Activated CD4-positive, alpha-beta T cell treated with anti-CD3 and anti-CD28 coated beads, Interleukin-2, amount 50 U/mL, for 24 hours (primary cell): ENCODE results near the gene FLNC.

Source experiments
- DNase-seq, 2 donors: peaks; one replicate each; pipeline ENCODE4 v3.0.0-alpha.2; 2020; ENCODE audit warnings: low read depth in 1 of 2, low spot score in 1 of 2

The FLNC gene

DNA sequence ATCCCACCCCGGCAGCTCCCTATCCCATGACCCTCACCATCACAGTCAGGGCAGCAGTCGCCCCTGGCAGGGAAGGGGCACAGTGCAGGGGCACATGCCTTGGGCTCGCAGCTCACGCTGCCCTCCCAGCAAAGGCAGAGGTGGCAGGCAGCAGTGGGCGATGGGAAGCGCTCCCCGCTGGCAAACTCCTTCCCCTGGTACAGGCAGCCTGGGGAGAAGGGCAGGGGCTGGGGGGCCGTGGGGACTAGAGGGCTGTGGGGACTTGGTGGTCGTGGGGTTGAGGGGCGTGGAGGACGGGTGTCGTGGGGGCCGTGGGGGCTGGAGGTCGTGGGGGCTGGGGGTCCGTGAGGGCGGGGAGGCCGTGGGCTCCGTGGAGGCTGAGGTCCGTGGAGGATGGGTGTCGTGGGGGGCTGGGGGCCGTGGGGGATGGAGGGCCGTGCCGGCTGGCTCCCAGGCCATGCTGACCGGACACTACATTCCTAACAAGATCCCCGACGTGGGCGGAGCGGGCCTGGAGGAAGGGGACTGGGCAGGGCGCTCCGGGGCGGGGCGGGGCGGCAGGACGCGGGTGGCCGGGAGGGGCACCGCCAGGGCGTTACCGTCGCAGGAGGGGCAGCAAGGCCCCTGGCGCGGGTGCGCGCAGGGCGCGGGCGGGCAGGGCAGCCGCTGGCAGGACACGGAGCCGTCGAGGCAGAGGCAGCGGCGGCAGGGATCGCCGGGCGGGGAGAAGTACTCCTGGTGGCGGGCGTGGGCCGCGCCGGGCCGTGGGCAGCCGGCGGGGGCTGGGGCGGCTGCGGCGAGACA is 60.3 kb downstream of the FLNC start:
- no peak for DNase-seq

DNA sequence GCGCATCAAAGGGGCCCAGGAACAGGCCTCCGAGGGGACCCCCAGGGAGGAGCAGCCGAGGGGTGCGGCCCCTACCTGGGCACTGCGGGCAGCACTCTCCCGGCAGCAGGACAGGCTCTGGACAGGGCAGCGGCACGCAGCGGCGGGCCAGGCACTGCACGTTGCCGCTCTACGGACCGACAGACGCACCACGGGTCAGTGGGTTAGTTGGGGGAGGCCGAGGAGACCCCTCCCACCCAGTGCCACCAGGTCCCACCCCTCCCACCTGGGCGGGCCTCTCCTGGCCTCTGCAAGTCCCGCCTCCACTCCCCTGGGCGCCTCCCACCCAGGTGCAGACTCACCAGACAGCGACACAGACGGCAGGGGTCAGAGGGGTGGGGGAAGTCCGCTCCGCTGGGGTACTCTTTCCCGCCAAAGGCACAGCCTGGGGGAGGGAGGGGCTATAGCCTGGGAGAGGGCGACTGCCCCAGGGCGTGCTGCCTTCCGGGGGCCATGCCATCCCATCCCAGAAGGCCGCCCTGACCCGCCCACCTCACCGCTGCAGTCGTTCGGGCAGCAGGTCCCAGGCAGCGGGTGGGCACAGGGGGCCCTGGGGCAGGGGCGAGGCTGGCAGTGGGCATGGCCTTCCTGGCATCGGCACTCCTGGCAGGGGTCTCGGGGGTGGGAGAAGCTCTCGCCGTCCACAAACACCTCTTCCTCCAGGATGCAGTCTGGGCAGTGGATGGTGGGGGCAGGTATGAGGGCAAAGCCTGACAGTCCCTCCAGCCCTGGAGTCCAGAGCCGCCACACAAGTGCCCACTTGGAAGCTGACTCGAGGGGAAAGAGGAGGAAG is 61.1 kb downstream of the FLNC start:
- no peak for DNase-seq

DNA sequence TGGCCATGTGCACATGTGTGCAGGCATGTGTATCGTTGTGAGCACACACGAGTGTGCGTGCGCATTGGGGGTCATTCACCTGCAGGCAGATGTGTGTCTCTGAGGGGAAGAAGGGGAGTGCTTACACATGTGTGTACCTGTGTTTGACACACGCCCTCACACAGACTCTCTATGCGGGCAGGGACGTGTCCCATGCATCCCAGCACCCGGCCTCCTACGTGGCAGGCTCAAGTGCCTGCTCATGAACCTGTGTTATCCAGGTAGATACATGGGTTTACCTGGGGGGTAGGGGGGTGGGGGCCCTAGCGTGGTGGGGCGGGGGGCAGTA is 61.7 kb downstream of the FLNC start:
- no peak for DNase-seq

DNA sequence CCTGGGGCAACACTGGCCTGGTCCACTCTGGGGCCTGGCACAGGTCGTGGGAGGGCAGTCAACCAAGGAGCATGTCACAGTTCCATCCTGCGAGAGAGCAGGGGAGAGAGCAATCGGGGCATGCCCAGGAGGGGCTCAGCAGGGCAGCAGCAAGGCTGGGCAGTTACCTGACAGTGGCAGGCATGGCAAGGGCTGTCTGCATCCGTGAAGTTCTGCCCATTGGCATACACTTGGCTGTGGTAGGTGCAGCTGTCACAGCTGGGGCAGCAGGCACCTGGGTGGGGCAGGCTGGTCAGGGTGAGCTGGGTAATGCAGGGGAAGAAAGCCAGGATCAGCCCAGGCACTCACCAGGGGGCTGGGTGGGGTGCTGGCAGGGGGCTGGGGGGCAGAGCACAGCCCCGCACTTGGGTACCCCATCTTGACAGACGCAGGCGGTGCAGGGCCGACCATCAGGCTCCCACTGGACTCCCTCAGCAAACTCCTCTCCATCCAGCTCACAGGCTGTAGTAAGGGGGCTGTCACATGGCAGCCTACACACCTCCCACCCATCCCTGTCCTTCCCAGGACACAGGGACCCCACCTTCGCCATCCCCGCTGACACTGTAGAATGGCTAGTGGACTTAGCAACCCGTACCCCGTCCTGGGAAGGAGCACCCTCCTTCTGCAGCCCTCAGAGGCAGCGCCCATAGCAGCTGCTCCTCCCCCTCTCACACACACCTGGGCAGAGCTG is 62.5 kb downstream of the FLNC start:
- DNase-seq, result no peak

DNA sequence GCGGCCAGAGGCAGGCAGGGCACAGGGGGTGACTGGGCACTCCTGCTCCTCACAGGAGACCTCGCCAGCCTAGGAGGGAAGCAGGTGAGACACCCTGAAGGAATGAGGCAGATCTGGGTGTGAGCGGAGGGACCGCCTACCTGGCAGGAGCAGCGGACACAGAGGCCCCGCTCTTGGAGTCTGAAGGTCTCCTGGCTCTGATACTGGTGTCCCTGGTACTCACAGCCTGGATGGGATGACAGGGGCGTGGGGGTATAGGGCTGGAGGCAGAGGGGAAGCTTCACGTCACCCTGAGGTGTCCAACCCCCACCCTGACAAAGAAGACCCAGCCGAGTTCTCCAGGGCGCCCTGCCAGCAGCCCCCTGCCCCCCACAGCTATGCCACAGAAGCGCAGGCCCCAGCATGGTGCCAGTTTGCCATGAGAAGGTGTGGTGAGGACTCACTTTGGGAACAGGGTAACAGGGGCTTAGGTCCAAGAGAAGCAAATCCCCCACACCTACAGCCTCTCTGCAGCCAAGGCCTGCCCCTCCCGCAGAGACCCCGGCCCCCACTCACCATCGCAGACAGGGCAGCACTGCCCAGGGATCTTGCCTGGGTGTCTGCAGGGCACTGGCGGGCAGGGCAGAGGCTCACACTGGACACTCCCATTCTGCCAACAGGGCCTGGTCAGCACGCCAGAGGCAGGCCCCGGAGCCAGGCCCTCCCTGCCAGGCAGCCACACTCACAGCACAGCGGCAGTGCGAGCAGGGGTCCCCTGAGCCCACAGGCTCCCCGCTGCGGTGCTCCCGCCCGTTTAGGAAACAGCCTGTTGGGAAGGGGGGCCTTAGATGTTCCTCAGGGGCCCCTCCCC is 63.3 kb downstream of the FLNC start:
- no peak for DNase-seq

DNA sequence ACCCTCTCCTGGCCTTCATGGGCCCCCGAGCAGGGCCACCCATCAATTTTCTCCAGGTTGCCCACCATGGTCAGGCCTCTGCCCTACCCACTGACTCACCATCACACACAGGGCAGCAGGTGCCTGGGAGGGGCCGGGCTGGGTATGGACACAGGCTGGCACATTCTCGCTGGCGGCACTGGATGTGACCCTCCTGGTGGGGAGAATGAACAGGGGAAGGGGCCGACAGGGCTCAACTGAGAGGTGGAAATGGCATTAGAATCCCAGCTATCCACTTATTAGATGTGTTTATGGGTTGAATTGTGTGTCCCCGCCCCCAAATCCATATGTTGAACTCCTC is 63.9 kb downstream of the FLNC start:
- no peak for DNase-seq

DNA sequence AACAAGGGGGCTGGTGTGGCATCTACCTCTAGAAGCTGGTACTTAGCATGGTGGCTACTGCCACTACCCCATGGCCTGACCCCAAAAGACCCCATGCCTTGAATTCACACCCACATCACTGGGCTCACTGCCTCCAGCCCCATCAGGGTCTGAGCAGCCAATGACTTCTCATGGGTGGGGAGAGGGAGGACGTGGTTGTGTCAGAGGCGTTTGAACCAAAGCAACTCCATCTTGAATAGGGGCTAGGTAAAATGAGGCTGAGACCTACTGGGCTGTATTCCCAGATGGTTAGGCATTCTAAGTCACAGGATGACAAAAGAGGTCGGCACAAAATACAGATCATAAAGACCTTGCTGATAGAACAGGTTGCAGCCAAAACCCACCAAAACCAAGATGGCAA is 65.1 kb downstream of the FLNC start:
- no peak for DNase-seq

DNA sequence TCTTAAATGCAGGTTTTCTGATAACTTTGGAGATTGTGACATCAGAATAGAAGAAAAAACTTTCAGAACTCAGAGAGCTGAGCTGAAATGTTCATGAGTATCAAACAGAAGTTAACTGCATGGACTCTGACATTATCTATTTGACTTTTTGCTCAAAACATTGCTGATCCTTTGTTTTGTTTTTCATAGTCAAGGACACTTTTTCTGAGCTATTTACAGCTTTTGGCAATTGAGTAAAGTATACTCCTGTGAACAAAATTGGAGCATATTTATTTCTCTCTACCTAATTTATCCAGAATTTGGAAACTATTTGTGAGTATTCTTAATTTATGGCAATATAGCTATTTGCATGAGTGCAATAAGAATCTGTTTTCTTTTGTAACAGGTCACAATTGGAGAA is 69.2 kb downstream of the FLNC start:
- no peak for DNase-seq

DNA sequence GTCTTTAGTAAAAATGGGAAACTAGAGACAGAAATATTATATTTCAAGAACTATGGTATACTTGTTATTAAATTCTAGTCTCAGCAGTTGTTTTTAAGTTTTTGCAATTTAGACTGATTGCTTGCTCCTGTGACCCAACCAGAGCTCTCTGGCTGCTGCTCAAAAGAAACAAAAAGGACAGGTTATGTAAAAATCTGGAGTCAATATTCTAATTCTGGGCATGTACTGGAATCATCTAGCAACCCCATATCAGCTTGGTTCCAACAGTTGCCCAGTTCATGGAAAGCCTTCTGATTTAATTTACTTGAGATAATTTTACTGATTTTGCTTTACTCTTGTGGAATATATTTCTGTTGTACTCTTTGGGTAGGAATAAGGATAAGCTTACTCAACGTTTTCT is 70.0 kb downstream of the FLNC start:
- DNase-seq, result no peak

DNA sequence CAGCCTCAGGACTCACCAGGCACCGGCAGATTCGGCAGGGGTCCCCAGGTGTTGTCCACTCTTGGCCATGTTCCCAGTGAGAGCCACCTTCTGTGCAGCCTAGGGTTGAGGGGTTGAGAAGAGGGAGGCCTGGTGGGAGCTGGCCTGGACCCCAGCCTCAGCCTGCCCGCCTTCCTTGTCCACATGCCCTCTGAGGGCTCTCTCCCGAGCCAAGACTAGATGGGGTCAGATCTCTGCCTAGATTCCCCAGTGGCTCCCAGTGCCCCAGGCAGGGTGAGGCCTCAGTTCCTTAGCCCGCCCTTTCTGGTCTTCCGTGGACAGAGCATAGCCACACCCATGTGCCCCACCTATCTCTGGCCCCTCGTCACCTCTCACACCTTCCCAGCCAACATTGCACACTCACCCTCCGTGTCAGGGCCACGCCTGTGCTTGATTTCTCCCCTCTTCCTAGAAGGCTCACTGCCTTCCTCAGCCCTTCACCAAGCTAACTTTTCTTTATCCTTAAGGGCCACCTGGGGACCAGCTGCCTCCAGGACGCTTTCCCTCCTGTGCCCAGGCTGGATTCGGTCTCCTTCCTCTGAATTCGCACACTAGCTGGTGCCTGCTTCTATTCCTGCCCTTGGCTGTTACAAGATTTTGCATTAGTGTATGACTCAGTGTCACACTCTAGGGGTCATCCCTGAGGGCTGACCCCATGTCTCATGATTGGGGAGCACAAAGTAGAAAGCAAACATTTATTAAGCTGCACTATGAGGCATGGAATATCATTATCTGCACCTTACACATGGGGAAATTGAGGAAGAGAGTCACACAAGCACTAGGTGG is 72.8 kb downstream of the FLNC start:
- no peak for DNase-seq

DNA sequence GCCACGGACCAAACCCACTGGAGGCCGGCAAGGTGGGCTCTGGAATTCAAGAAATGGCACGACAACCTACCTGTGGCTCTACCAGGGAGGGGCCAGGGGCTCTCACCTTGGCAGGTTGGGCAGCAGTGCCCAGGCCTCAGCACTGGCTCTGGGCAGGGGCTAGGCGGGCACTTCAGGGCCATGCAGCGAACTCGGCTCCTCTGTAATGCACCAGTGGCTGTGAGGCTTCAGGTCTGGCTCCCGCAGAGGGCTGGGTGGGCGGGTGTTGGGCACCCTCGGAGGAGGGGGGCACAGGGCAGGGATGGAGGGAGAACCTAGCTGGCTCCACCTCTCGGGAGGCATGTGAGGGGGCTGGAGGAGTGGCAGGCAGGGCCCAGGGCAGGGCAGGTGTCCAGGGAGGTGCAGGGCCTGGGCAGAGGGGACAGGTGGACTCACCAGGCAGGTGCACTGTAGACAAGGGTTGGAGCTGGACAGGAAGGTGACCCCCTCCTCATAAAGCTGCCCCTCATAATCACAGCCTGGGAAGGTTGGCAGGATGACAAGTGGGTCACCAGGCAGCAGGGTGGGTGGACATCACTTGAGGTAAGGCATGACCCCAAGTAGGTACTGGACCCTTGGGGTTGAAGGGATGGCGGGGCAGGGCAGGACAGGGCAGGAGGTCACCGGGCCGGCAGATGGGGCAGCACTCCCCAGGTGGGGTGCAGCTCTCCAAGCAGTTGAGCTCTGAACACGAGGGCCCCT is 73.6 kb downstream of the FLNC start:
- no peak for DNase-seq

DNA sequence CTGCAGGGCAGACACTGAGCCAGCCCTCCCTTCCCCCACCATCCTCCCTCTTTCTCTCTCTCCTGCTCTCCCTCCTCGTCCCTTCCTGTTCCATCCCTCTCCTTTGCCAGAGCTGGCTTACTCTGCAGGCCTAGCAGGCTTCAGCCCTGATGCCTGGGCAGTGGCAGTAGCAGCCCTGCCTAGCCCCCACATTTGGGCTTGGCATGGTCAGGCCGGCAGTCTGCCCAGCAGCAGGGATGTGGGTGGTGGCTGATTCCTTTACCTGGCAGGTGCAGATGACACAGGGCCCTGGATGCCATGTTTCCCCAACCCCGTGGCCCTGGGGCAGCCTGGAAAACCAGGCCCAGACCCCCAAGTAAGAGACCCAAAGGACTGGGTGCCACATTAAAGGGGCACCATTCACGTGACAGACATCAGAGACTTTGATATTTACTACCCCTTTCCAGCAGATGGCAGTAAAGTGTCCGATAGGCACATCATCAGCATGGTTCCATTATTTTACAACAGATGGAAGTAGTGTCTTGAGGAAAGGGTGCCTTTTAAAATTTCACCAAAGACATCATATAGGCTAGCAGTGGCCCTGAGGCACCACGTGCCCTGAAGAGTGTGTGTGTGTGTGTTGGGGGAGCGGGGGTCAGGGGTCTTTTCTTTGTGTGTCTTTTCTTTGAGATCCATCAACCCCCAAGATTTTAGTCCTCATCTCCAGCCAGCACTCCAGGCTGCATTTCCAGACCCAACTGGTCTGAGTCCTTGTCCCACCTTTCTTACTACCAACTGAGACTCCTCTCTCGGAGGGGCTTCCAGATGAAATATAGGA is 74.4 kb downstream of the FLNC start:
- DNase-seq, result peak in 1 of 2 donors; percentile 22

DNA sequence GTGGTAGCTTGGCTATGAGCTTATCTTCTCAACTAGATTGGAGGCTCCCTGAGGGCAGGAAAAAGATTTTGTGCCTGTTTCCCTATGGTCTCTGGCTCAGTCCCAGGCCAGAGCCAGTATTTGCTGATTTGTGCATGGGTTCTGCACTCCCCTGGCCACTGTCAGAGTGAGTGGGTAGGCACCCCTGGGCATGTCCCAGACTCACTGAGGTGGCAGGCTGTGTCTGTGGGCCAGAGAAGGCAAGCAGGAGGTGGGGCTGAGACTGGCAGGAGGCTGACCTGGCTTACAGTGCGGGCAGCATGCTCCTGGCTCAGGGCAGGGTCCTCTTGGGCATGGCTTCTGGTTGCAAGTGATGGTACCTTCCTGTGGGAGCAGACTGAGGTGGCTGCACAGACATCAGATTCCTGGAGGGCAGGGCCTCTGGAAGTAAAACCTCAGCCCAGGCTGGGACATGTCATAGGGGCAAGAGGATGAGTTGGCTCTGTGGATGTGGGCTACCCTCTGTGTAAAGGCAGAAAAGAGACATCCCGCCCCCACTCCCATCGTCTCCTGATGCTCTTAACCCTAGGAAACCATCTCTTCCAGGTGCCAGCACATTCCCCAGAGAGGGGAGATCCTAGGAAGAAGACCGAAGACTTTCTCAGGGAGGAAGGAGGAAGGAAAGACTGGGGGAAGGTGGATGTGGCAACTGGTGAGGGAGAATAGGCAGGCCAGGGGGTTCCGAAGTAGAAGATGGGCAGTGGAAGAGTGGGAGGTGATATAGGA is 76.0 kb downstream of the FLNC start:
- no peak for DNase-seq

DNA sequence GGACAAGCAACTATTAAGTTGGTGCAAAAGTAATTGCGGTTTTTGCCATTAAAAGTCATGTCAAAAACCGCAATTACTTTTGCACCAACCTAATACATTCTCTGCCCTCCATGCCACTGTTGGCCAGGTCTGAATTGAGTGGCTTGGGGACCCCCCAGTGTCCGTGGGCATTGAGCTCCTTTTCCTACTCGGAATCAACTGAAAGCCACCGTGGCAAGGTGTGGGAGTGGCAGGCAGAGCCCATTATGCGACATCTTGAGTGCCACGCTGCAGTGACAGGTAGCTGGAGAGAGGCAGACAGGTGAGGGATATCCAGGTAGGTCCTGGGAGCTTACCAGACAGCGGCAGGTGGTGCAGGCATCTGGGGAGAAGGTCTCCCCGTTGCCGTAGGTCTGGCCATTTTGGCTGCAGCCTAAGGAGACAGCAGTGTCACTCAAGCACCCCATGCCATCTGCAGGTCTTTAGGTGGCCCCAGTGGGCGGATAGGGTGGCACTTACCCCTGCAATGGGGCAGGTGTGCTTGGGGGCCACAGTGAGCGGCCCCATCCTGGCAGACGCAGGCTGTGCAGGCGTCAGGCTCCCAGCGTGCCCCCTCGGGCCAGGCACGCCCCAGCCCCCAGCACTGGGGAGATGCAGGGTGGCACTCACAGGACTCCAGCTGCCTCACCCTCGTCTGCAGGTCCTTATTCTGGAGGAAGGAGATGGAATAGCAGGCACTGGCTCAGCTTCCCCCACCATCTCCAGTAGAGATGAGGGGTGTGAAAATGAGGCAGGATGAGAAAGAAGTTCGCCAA is 76.8 kb downstream of the FLNC start:
- DNase-seq, result no peak
